KOPT-K1 (cell line): ENCODE measurements around the gene KCNK15.
"Not testable (repeated sequence)": the region's sequence is repeated elsewhere in the genome, so short reads cannot be mapped to it uniquely, and the experiment has no call there.

Experiments used
- H3K27ac ChIP-seq: fragments of 200-600 bp; sonication (generic); 2 replicates; pipeline ENCODE4 v1.5.1; 2016; ENCODE audit warnings: antibody characterized with exemption, mild to moderate bottlenecking, low read depth, low read length; ENCODE audit not compliant: poor library complexity, severe bottlenecking
- H3K36me3 ChIP-seq: fragments of 200-600 bp; sonication (generic); 2 replicates; pipeline ENCODE4 v1.5.1; 2017; ENCODE audit warnings: antibody characterized with exemption, mild to moderate bottlenecking, low read length, moderate library complexity; ENCODE audit not compliant: insufficient read depth
- H3K9me3 ChIP-seq: fragments of 200-600 bp; sonication (generic); 2 replicates; pipeline ENCODE4 v1.5.1; 2017; ENCODE audit warnings: antibody characterized with exemption, low read length, mild to moderate bottlenecking; ENCODE audit not compliant: insufficient read depth, poor library complexity, severe bottlenecking

Gene KCNK15

GRCh38 chr20:44756011-44756688 lies 10.5 kb downstream of the KCNK15 start:
- H3K27ac ChIP-seq = no peak overlapping the region
- H3K9me3 ChIP-seq = no peaks in the 10 kb centered on the region
- H3K36me3 ChIP-seq = no peaks in the 10 kb centered on the region

- Histone ChIP-seq H3K36me3 (no peaks in the 10 kb centered on the region), H3K27ac (no peak overlapping the region), H3K9me3 (no peaks in the 10 kb centered on the region)
Measured at GRCh38 chr20:44756956-44757355, 11.3 kb downstream of the KCNK15 start.

- Histone ChIP-seq H3K36me3 (no peaks in the 10 kb centered on the region), H3K9me3 (no peaks in the 10 kb centered on the region), H3K27ac (no peak overlapping the region)
Measured at GRCh38 chr20:44758247-44759101, 12.8 kb downstream of the KCNK15 start.

- no peak overlapping the region for H3K27ac ChIP-seq
- H3K36me3 ChIP-seq = no peaks in the 10 kb centered on the region
- H3K9me3 ChIP-seq = no peaks in the 10 kb centered on the region
Measured at GRCh38 chr20:44759595-44759994, 13.9 kb downstream of the KCNK15 start.

GRCh38 chr20:44761423-44761822 lies 15.8 kb downstream of the KCNK15 start:
- Histone ChIP-seq H3K9me3 (no peaks in the 10 kb centered on the region), H3K27ac (no peak overlapping the region), H3K36me3 (no peaks in the 10 kb centered on the region)

GRCh38 chr20:44762466-44763140 lies 16.9 kb downstream of the KCNK15 start:
- Histone ChIP-seq H3K36me3 (no peaks in the 10 kb centered on the region), H3K9me3 (no peaks in the 10 kb centered on the region), H3K27ac (no peak overlapping the region)

DNA sequence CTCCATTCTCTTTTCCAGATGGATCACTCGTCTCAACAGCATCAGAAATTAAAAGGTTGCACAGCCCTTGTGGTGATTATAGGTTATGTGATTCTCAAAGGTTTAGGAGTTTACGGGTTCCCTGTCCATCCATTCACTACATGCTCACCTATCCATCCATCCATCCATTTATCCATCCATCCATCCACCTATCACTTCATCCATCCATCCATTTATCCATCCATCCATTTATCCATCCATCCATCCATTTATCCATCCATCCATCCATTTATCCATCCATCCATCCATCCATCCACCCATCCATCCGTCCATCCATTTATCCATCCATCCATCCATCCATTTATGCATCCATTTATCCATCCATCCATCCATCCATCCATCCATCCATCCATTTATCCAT lies 18.1 kb downstream of the KCNK15 start:
- H3K27ac ChIP-seq, H3K36me3 ChIP-seq, H3K9me3 ChIP-seq: not testable (repeated sequence)

- Histone ChIP-seq H3K36me3 (no peaks in the 10 kb centered on the region), H3K27ac (no peak overlapping the region), H3K9me3 (no peaks in the 10 kb centered on the region)
Measured at GRCh38 chr20:44765091-44765490, 19.4 kb downstream of the KCNK15 start.

DNA sequence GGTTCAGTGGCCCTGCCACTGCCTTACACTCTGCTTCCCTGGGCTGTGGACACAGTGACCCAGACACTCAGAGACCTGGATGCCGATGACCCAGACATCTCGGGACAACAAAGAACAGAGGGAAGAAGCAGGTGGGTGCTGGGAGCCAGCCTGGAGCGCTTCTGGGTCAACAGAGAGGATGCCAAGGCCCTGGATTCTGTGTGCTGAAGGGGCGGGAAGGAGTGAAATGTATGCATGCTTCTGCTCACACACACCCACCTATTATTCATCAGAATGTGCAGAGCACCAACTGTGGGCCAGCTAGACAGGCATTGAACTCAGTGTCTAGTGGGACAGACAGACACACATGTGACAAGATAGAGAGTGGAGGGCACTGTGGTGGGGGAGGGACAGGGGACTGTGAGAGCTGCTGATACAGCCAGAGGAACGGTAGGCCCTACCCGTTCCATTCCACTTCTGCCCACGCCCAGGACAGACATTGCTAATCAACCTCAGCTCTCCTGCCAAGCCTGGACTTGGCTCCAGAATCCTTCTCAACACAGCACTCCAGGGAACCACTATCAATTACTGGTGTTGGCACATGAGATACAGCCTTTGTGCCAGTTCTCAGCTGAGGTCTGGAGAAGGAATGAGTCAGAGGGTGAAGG lies 20.2 kb downstream of the KCNK15 start:
- Histone ChIP-seq H3K27ac (no peak overlapping the region), H3K36me3 (no peaks in the 10 kb centered on the region), H3K9me3 (no peaks in the 10 kb centered on the region)

DNA sequence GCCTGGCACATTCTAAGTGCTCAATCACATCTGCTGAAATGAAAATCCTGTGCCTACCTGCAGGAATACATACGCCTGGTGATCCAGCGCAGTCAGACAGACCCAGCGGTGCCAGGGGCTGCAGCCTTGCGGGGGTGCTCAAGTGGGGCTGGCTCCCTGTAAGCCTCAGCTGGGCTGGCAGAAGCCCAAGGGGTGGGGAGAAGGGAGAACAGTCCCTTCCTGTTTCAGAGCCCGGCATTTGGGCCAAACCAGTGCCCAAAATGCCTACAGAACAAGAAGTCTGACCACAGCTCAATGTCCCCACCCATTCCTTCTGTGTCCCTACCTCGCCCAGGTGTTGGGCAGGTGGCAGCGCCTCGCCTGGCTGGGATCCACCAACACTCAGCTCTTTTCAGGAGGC lies 22.6 kb downstream of the KCNK15 start:
- H3K36me3 ChIP-seq = no peaks in the 10 kb centered on the region
- H3K9me3 ChIP-seq = no peaks in the 10 kb centered on the region
- no peak overlapping the region for H3K27ac ChIP-seq

DNA sequence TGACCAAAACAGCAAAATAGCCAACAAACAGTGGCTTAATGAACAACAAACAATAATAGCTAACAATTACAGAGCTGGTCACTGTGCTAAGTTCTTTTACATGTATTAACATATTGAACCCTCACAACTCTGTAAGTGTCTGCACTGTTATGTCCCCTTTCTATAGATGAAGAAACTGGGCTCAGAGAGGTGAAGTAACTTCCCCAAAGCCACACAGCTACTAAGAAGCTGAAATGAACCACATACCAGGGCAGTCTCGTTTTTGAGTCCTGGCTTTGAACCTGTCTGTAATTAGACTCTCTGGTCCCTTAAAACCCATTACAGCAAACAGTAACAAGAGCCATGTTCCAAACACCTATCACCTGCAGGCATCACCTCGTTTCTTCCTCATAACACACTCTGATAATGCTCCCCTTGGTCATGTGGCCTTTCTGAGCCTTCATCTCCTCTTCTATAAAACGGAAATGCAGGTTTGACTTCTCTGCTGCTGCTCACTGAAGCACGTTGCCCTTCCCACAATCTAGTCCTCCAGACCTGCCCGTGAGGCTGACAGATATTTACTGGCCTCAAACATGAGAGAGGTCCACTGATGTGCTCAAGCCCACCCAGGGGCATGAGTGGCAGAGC lies 23.3 kb downstream of the KCNK15 start:
- no peaks in the 10 kb centered on the region for H3K9me3 ChIP-seq
- H3K36me3 ChIP-seq = no peaks in the 10 kb centered on the region
- H3K27ac ChIP-seq = no peak overlapping the region

- Histone ChIP-seq H3K9me3 (no peaks in the 10 kb centered on the region), H3K36me3 (no peaks in the 10 kb centered on the region), H3K27ac (no peak overlapping the region)
Measured at GRCh38 chr20:44769481-44769863, 23.8 kb downstream of the KCNK15 start.

DNA sequence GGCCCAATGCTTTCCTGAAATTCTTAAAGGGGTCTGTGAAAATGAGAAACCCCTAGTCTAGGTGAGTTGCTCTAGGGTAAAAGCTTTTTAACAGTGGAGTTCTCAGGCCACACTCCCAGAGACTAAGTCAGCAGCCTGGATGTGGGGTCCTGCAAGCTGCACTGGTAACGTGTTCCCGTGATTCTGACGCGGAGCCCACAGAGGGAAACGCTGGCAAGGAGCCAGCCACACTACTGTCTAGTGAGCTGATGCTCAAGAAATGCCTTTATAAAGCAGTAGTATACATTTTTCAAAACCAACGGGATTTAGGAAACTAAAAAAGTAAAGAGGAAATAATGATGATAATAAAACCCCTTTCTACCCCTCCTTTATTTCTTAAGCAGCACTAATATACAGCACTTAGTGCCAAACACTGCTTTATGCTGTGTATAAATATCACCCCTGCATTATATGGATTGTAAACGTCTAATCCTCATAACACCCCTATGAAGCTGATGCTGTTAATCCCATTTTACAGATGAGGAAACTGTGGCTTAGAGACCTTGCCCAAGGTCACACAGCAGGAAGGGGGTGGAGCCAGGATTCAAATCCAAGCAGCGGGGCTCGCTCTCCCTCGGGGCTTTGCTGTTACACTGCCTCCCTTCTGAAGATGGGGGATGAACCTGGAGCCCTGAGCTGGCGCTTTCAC lies 25.0 kb downstream of the KCNK15 start:
- no peak overlapping the region for H3K27ac ChIP-seq
- H3K36me3 ChIP-seq = no peaks in the 10 kb centered on the region
- H3K9me3 ChIP-seq = no peaks in the 10 kb centered on the region

DNA sequence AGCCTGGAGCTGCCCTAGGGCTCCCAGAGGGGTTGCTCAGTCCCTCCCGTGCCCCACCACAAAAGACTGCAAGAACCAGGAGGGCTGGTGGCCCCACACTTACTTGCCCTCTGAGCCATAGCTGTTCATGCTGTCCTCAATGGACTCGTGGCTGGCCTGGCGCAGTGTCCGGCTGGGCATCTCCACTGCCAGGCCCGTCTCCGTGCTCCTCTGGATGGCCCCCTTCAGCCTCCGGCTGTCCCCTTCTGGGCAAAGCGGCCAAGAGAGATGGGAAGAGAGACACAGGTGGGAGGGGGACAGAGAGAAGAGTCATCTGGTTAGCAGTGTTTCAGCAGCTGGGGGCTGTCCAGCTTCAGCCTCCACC lies 25.5 kb downstream of the KCNK15 start:
- no peak overlapping the region for H3K27ac ChIP-seq
- H3K36me3 ChIP-seq = no peaks in the 10 kb centered on the region
- no peaks in the 10 kb centered on the region for H3K9me3 ChIP-seq
